HepG2 (cell line): ENCODE results near the gene TRAF3. TPM values are rescaled to one million over a fixed set of nuclear protein-coding genes. Genes with fewer than 3 reads are reported as not detected.

Experiments
- ATF7-NPFF ChIP-seq: sonication (generic); formaldehyde crosslinking; IDR thresholded peaks from 2 replicates; pipeline ENCODE4 v1.8.1; 2023; ENCODE audit warnings: mild to moderate bottlenecking, low read depth, missing genetic modification reagents, moderate library complexity
- ELK4 ChIP-seq: sonication (generic); formaldehyde crosslinking; IDR thresholded peaks from 2 replicates; pipeline ENCODE4 v1.9.0; 2021; ENCODE audit warnings: missing genetic modification reagents, borderline replicate concordance
- NFAT5 ChIP-seq: sonication (generic); formaldehyde crosslinking; IDR thresholded peaks from 2 replicates; pipeline ENCODE4 v1.4.0; 2020; ENCODE audit warnings: missing genetic modification reagents
- NFE2L1 ChIP-seq: sonication (generic); formaldehyde crosslinking; IDR thresholded peaks from 2 replicates; pipeline ENCODE4 v1.4.0; 2020; ENCODE audit warnings: missing genetic modification reagents, mild to moderate bottlenecking, borderline replicate concordance
- NFYC ChIP-seq: IDR thresholded peaks from 2 replicates; pipeline ENCODE4 v1.6.1; 2016; ENCODE audit warnings: missing genetic modification reagents, missing compliant biosample characterization
- NR2C2 ChIP-seq: sonication (generic); formaldehyde crosslinking; IDR thresholded peaks from 2 replicates; pipeline ENCODE4 v1.4.0; 2020; ENCODE audit warnings: missing genetic modification reagents, mild to moderate bottlenecking, moderate library complexity, borderline replicate concordance
- TRIM22 ChIP-seq: fragments of 450-650 bp; IDR thresholded peaks from 2 replicates; pipeline ENCODE4 v1.6.1; 2017
- ZBTB10 ChIP-seq: sonication (generic); formaldehyde crosslinking; IDR thresholded peaks from 2 replicates; pipeline ENCODE4 v1.4.0; 2020; ENCODE audit warnings: missing genetic modification reagents, borderline replicate concordance
- ZNF503 ChIP-seq: sonication (generic); formaldehyde crosslinking; IDR thresholded peaks from 2 replicates; pipeline ENCODE4 v1.4.0; 2020; ENCODE audit warnings: missing genetic modification reagents
- ZNF556 ChIP-seq: sonication (generic); formaldehyde crosslinking; IDR thresholded peaks from 2 replicates; pipeline ENCODE4 v1.4.0; 2020; ENCODE audit warnings: mild to moderate bottlenecking, missing genetic modification reagents, borderline replicate concordance
- ZNF710 ChIP-seq: sonication (generic); formaldehyde crosslinking; IDR thresholded peaks from 2 replicates; pipeline ENCODE4 v1.5.0; 2020; ENCODE audit warnings: mild to moderate bottlenecking, missing genetic modification reagents, borderline replicate concordance
- ZNF839 ChIP-seq: sonication (generic); formaldehyde crosslinking; IDR thresholded peaks from 2 replicates; pipeline ENCODE4 v1.4.0; 2020; ENCODE audit warnings: missing genetic modification reagents, mild to moderate bottlenecking, borderline replicate concordance
- polyA plus RNA-seq, 8 experiments: library from polyadenylated mRNA; depleted of rRNA in 3 of 8; stranded (reverse) in 7 of 8; unstranded in 1 of 8; fragments of >200 nt; fragmentation: Illumina TruSeq in 4 of 8; extraction: Trizol in 4 of 8; gene quantifications; 2 replicates each; pipeline versions ENCODE4 v1.2.1 to v1.2.3, GENCODE V29; 2011 to 2016; ENCODE audit warnings: low read depth in 4 of 8, missing spikeins in 1 of 8, mixed read lengths in 1 of 8; ENCODE audit not compliant: insufficient read depth in 1 of 8
- total RNA-seq, 5 experiments: library from RNA; depleted of rRNA; stranded (reverse); fragments of >200 nt; fragmentation: Illumina TruSeq; extraction: Trizol; gene quantifications; 2 replicates each; pipeline ENCODE4 v1.2.3, GENCODE V29; 2016; ENCODE audit warnings: low read depth in 1 of 5

The TRAF3 gene
- total and polyA plus RNA-seq, 2 of the 13 experiments (the other 11 are each of a cell fraction or from before 2014, with no cell fraction given) = 6.9 to 12.2 TPM

GRCh38 chr14:102873546-102874061, 96.4 kb downstream of the TRAF3 start (continued):
- TF ChIP-seq NFAT5 (CRISPR knock-in tag) = no peak
- TF ChIP-seq ZNF503 (CRISPR knock-in tag) = peak; percentile 98
- TF ChIP-seq TRIM22 = no peak
- TF ChIP-seq ELK4 (CRISPR knock-in tag) = no peak
- no peak for TF ChIP-seq NFE2L1 (CRISPR knock-in tag)
- TF ChIP-seq ATF7-NPFF = no peak
- TF ChIP-seq ZNF556 (CRISPR knock-in tag) = no peak
- no peak for TF ChIP-seq ZNF839 (CRISPR knock-in tag)
- TF ChIP-seq NFYC (CRISPR knock-in tag) = no peak
- peak; percentile 58; the same call in 1 of the 2 replicates for TF ChIP-seq ZBTB10 (CRISPR knock-in tag)
- peak; percentile 96 for TF ChIP-seq NR2C2
- no peak for TF ChIP-seq ZNF710
